Measurements from ENCODE around the gene PPARG.
"Not testable (repeated sequence)": the region's sequence is repeated elsewhere in the genome, so short reads cannot be mapped to it uniquely, and the experiment has no call there.

Gene PPARG

DNA sequence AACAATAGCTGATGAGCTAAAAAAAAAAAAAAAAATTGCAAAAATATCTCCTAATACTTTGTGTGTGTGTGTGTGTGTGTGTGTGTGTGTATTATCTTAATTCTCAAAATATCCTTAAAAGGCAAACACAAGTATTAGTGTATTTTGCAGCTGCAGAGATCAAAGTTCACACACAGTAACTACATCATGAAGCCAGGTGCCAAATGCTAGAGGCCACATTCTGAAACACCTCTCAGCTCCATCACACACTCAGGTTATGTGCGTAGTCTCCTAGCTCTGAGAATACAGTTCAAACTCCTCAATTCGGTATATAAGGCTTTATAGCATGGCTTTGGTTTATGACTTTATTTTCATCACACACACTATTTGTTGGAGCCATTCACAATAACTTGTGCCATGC lies 33.5 kb upstream of the PPARG start:
- no peak overlapping the region for H3K27ac ChIP-seq (ENCODE audit: low read length, poor library complexity, severe bottlenecking)
- no peak overlapping the region for H2BK12ac ChIP-seq (ENCODE audit: low read length in 2 of 2)
- H3K9ac ChIP-seq (ENCODE audit: low read length) = no peak overlapping the region
- 100% methylated on average over 2 of the region's 2 CpGs for WGBS
- H3K9me3 ChIP-seq (ENCODE audit: control insufficient read depth, low read length) = no peaks in the 10 kb centered on the region
- no peak overlapping the region for H3K18ac ChIP-seq (ENCODE audit: low read depth in 1 of 2, low read length in 2 of 2)
- H3K79me1 ChIP-seq (replicated peaks; ENCODE audit: low read length, poor library complexity, severe bottlenecking) = no peaks in the 10 kb centered on the region
- H3K14ac ChIP-seq (ENCODE audit: low read length in 2 of 2) = no peak overlapping the region
- H2AFZ ChIP-seq (ENCODE audit: low read depth, low read length) = no peak overlapping the region
- H3K23ac ChIP-seq (ENCODE audit: low read length in 2 of 2) = no peak overlapping the region
- H3K36me3 ChIP-seq (ENCODE audit: control insufficient read depth in 1 of 2, insufficient read depth in 2 of 2, low read depth in 1 of 2, low read length in 2 of 2) = no peaks in the 10 kb centered on the region
- H2BK120ac ChIP-seq (ENCODE audit: low read depth, low read length) = no peak overlapping the region
- H2BK15ac ChIP-seq (ENCODE audit: low read depth, poor library complexity, severe bottlenecking) = no peak overlapping the region
- no peak overlapping the region for H3K4ac ChIP-seq (ENCODE audit: low read depth in 1 of 2, low read length in 2 of 2)
- DNase-seq = no peak
- no peak overlapping the region for H3K4me2 ChIP-seq (ENCODE audit: low read length, poor library complexity, severe bottlenecking)
- no peaks in the 10 kb centered on the region for H3K27me3 ChIP-seq (ENCODE audit: control insufficient read depth in 1 of 2, insufficient read depth in 1 of 2, low read length in 2 of 2)
- H2BK5ac ChIP-seq (ENCODE audit: low read depth, low read length, poor library complexity, severe bottlenecking) = no peak overlapping the region
- H3K4me3 ChIP-seq (ENCODE audit: insufficient read depth in 1 of 2, low read depth in 1 of 2, low read length in 2 of 2) = no peak overlapping the region
- H3K4me1 ChIP-seq (ENCODE audit: control insufficient read depth, insufficient read depth, low read depth, low read length) = no peaks in the 10 kb centered on the region
- no peak overlapping the region for H4K91ac ChIP-seq (ENCODE audit: low read length)
- H4K8ac ChIP-seq (ENCODE audit: low read length) = no peak overlapping the region
- no peak overlapping the region for H2AK5ac ChIP-seq (ENCODE audit: low read length, severe bottlenecking)

GRCh38 chr3:12258911-12259310 lies 30.0 kb upstream of the PPARG start:
- H2AFZ ChIP-seq (ENCODE audit: low read depth, low read length) = no peak overlapping the region
- no peak overlapping the region for H3K18ac ChIP-seq (ENCODE audit: low read depth in 1 of 2, low read length in 2 of 2)
- no peak overlapping the region for H3K4me3 ChIP-seq (ENCODE audit: insufficient read depth in 1 of 2, low read depth in 1 of 2, low read length in 2 of 2)
- H3K9me3 ChIP-seq (ENCODE audit: control insufficient read depth, low read length) = no peaks in the 10 kb centered on the region
- no peak for DNase-seq
- no peak overlapping the region for H2BK15ac ChIP-seq (ENCODE audit: low read depth, poor library complexity, severe bottlenecking)
- H2BK5ac ChIP-seq (ENCODE audit: low read depth, low read length, poor library complexity, severe bottlenecking) = no peak overlapping the region
- H2AK5ac ChIP-seq (ENCODE audit: low read length, severe bottlenecking) = no peak overlapping the region
- H3K4me1 ChIP-seq (ENCODE audit: control insufficient read depth, insufficient read depth, low read depth, low read length) = no peaks in the 10 kb centered on the region
- no peak overlapping the region for H4K91ac ChIP-seq (ENCODE audit: low read length)
- no peak overlapping the region for H3K9ac ChIP-seq (ENCODE audit: low read length)
- no peaks in the 10 kb centered on the region for H3K79me1 ChIP-seq (replicated peaks; ENCODE audit: low read length, poor library complexity, severe bottlenecking)
- H3K14ac ChIP-seq (ENCODE audit: low read length in 2 of 2) = no peak overlapping the region
- no peak overlapping the region for H4K8ac ChIP-seq (ENCODE audit: low read length)
- H3K4ac ChIP-seq (ENCODE audit: low read depth in 1 of 2, low read length in 2 of 2) = no peak overlapping the region
- no peak overlapping the region for H3K23ac ChIP-seq (ENCODE audit: low read length in 2 of 2)
- no peaks in the 10 kb centered on the region for H3K27me3 ChIP-seq (ENCODE audit: control insufficient read depth in 1 of 2, insufficient read depth in 1 of 2, low read length in 2 of 2)
- no peak overlapping the region for H3K27ac ChIP-seq (ENCODE audit: low read length, poor library complexity, severe bottlenecking)
- no peak overlapping the region for H2BK12ac ChIP-seq (ENCODE audit: low read length in 2 of 2)
- no peaks in the 10 kb centered on the region for H3K36me3 ChIP-seq (ENCODE audit: control insufficient read depth in 1 of 2, insufficient read depth in 2 of 2, low read depth in 1 of 2, low read length in 2 of 2)
- no peak overlapping the region for H3K4me2 ChIP-seq (ENCODE audit: low read length, poor library complexity, severe bottlenecking)
- no peak overlapping the region for H2BK120ac ChIP-seq (ENCODE audit: low read depth, low read length)

GRCh38 chr3:12262173-12262572 lies 26.7 kb upstream of the PPARG start:
- H2BK12ac ChIP-seq (ENCODE audit: low read length in 2 of 2); H3K27me3 ChIP-seq (ENCODE audit: control insufficient read depth in 1 of 2, insufficient read depth in 1 of 2, low read length in 2 of 2); H3K4me1 ChIP-seq (ENCODE audit: control insufficient read depth, insufficient read depth, low read depth, low read length); H4K8ac ChIP-seq (ENCODE audit: low read length); H2BK5ac ChIP-seq (ENCODE audit: low read depth, low read length, poor library complexity, severe bottlenecking); H3K4ac ChIP-seq (ENCODE audit: low read depth in 1 of 2, low read length in 2 of 2); H3K4me2 ChIP-seq (ENCODE audit: low read length, poor library complexity, severe bottlenecking); DNase-seq; H3K36me3 ChIP-seq (ENCODE audit: control insufficient read depth in 1 of 2, insufficient read depth in 2 of 2, low read depth in 1 of 2, low read length in 2 of 2); H3K23ac ChIP-seq (ENCODE audit: low read length in 2 of 2); H4K91ac ChIP-seq (ENCODE audit: low read length); H2AFZ ChIP-seq (ENCODE audit: low read depth, low read length); H2BK15ac ChIP-seq (ENCODE audit: low read depth, poor library complexity, severe bottlenecking); H3K27ac ChIP-seq (ENCODE audit: low read length, poor library complexity, severe bottlenecking); H3K4me3 ChIP-seq (ENCODE audit: insufficient read depth in 1 of 2, low read depth in 1 of 2, low read length in 2 of 2); H2BK120ac ChIP-seq (ENCODE audit: low read depth, low read length); H3K18ac ChIP-seq (ENCODE audit: low read depth in 1 of 2, low read length in 2 of 2); H3K14ac ChIP-seq (ENCODE audit: low read length in 2 of 2); H3K79me1 ChIP-seq (replicated peaks; ENCODE audit: low read length, poor library complexity, severe bottlenecking); H2AK5ac ChIP-seq (ENCODE audit: low read length, severe bottlenecking); H3K9me3 ChIP-seq (ENCODE audit: control insufficient read depth, low read length); H3K9ac ChIP-seq (ENCODE audit: low read length): not testable (repeated sequence)
- 95% methylated on average over 5 of the region's 8 CpGs for WGBS

DNA sequence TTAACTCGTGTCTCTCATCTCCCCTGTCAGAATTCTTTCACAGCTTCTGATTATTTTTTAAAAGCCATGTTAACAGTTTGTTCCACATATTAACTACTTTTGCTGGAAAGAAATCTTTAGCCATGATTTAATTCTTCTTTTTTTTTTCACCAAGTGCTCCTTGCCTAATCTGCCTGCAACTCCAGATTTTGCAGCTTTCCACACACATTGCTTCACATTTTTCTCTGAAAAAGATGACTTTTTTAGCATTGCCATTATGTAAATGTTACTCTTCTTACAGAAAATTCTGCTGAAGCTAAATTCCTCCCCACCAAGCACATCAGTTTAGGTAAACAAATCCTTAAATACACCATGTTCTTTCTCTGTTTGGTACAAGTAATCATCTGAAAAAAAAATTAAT lies 23.4 kb upstream of the PPARG start:
- Histone ChIP-seq H3K9me3 (ENCODE audit: control insufficient read depth, low read length) (no peaks in the 10 kb centered on the region), H3K9ac (ENCODE audit: low read length) (no peak overlapping the region), H3K27ac (ENCODE audit: low read length, poor library complexity, severe bottlenecking) (no peak overlapping the region), H3K79me1 (replicated peaks; ENCODE audit: low read length, poor library complexity, severe bottlenecking) (no peaks in the 10 kb centered on the region), H3K4me3 (ENCODE audit: insufficient read depth in 1 of 2, low read depth in 1 of 2, low read length in 2 of 2) (no peak overlapping the region), H3K36me3 (ENCODE audit: control insufficient read depth in 1 of 2, insufficient read depth in 2 of 2, low read depth in 1 of 2, low read length in 2 of 2) (no peaks in the 10 kb centered on the region), H3K14ac (ENCODE audit: low read length in 2 of 2) (no peak overlapping the region), H2BK120ac (ENCODE audit: low read depth, low read length) (no peak overlapping the region), H2AK5ac (ENCODE audit: low read length, severe bottlenecking) (no peak overlapping the region), H4K91ac (ENCODE audit: low read length) (no peak overlapping the region), H3K4me2 (ENCODE audit: low read length, poor library complexity, severe bottlenecking) (no peak overlapping the region), H2AFZ (ENCODE audit: low read depth, low read length) (no peak overlapping the region), H2BK12ac (ENCODE audit: low read length in 2 of 2) (no peak overlapping the region), H3K4ac (ENCODE audit: low read depth in 1 of 2, low read length in 2 of 2) (no peak overlapping the region), H2BK5ac (ENCODE audit: low read depth, low read length, poor library complexity, severe bottlenecking) (no peak overlapping the region), H3K18ac (ENCODE audit: low read depth in 1 of 2, low read length in 2 of 2) (no peak overlapping the region), H2BK15ac (ENCODE audit: low read depth, poor library complexity, severe bottlenecking) (no peak overlapping the region), H3K27me3 (ENCODE audit: control insufficient read depth in 1 of 2, insufficient read depth in 1 of 2, low read length in 2 of 2) (no peaks in the 10 kb centered on the region), H3K4me1 (ENCODE audit: control insufficient read depth, insufficient read depth, low read depth, low read length) (no peaks in the 10 kb centered on the region), H3K23ac (ENCODE audit: low read length in 2 of 2) (no peak overlapping the region), H4K8ac (ENCODE audit: low read length) (no peak overlapping the region)
- DNase-seq = peak; percentile 14
- 91% methylated on average over 1 of the region's 1 CpG for WGBS

Measured in mesenchymal stem cell (in vitro differentiated cells and primary cell).